Vagina (tissue), 2 donors: Measurements from ENCODE around the gene PARVG. TPM values are rescaled to one million over a fixed set of nuclear protein-coding genes. Genes with fewer than 3 reads are reported as not detected.

Experiments
- DNase-seq, 2 donors: peaks; one replicate each; pipeline ENCODE4 v3.0.0-alpha.2; 2017; ENCODE audit errors: extremely low spot score in 2 of 2
- H3K27ac ChIP-seq: fragments of 200-600 bp; sonication (generic); one replicate; pipeline ENCODE4 v1.5.1; 2019
- H3K27me3 ChIP-seq: fragments of 200-600 bp; sonication (generic); one replicate; pipeline ENCODE4 v1.5.1; 2019
- H3K36me3 ChIP-seq, 2 donors: fragments of 200-600 bp; sonication (generic); one replicate each; pipeline ENCODE4 v1.5.1; 2017 to 2019
- H3K4me1 ChIP-seq: fragments of 200-600 bp; sonication (generic); one replicate; pipeline ENCODE4 v1.5.1; 2019
- H3K4me3 ChIP-seq, 2 donors: fragments of 200-600 bp; sonication (generic); 1 replicate in 1 of 2; 2 replicates in 1 of 2; pipeline ENCODE4 v1.5.1; 2016 to 2019
- H3K9me3 ChIP-seq: fragments of 200-600 bp; sonication (generic); one replicate; pipeline ENCODE4 v1.5.1; 2019
- POLR2A ChIP-seq, 2 donors: fragments of 450-650 bp; IDR thresholded peaks; one replicate each; pipeline ENCODE4 v1.6.1; 2017; ENCODE audit warnings: antibody characterized with exemption in 2 of 2, mild to moderate bottlenecking in 2 of 2, moderate library complexity in 2 of 2
- POLR2AphosphoS5 ChIP-seq, 2 donors: sonication (generic); formaldehyde crosslinking; IDR thresholded peaks; one replicate each; pipeline ENCODE4 v1.9.0; 2017; ENCODE audit warnings: antibody characterized with exemption in 2 of 2, mild to moderate bottlenecking in 2 of 2, low read depth in 1 of 2; ENCODE audit not compliant: insufficient read depth in 1 of 2
- intact Hi-C: fragments of 100-400 bp; cut with DNase I; formaldehyde crosslinking; loops from one replicate; pipeline ENCODE4 v1.15.1; 2023
- total RNA-seq: library from RNA; depleted of rRNA; stranded (reverse); fragments of >200 nt; gene quantifications from one replicate; pipeline ENCODE4 v1.2.3, GENCODE V29; 2016
- TF ChIP-seq, protein P1 (sequence below), 3 experiments: fragments of 450-650 bp in 2 of 3; fragments of 200-600 bp in 1 of 3; sonication (generic) in 1 of 3; IDR thresholded peaks; one replicate each; pipeline ENCODE4 v1.5.1; 2017 to 2019; ENCODE audit warnings: antibody characterized with exemption in 3 of 3, mild to moderate bottlenecking in 2 of 3, moderate library complexity in 2 of 3

Gene PARVG
- total RNA-seq, 1 donor from 2014 or later: 29.5 TPM

DNA sequence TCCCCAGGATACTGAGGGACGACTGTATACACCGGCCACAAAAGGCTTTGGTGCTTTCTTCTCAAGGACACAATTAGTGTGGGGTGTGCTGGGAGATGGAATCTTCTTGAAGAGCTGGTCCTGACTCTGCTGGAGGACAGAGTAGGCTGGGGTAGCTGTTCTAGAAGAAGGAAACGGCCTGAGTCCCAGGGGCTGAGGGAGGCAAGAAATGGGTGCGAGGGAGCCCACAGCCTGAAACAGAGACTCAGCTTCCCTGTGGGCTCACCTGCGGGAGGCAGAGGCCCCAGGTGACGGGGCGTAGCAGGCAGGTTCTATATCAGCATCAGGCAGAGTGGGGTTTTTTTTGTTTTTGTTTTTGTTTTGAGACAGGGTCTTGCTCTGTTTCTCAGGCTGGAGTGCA is 36.6 kb downstream of the PARVG start:
- DNase-seq: peak in 1 of 2 donors; percentile 82
- H3K36me3 ChIP-seq: no peaks in the 10 kb centered on the region
- no peaks in the 10 kb centered on the region for H3K9me3 ChIP-seq
- H3K4me1 ChIP-seq: peaks cover 8% of the 10 kb centered on the region
- no peak overlapping the region for H3K27ac ChIP-seq
- TF ChIP-seq, protein P1, sequence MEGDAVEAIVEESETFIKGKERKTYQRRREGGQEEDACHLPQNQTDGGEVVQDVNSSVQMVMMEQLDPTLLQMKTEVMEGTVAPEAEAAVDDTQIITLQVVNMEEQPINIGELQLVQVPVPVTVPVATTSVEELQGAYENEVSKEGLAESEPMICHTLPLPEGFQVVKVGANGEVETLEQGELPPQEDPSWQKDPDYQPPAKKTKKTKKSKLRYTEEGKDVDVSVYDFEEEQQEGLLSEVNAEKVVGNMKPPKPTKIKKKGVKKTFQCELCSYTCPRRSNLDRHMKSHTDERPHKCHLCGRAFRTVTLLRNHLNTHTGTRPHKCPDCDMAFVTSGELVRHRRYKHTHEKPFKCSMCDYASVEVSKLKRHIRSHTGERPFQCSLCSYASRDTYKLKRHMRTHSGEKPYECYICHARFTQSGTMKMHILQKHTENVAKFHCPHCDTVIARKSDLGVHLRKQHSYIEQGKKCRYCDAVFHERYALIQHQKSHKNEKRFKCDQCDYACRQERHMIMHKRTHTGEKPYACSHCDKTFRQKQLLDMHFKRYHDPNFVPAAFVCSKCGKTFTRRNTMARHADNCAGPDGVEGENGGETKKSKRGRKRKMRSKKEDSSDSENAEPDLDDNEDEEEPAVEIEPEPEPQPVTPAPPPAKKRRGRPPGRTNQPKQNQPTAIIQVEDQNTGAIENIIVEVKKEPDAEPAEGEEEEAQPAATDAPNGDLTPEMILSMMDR (IDR thresholded peaks at IDR 0.05): no peak
- TF ChIP-seq POLR2A (IDR thresholded peaks at IDR 0.05) (no peak), POLR2AphosphoS5 (IDR thresholded peaks at IDR 0.05; ENCODE audit: insufficient read depth in 1 of 2, low read depth in 1 of 2) (no peak)
- H3K27me3 ChIP-seq: no peaks in the 10 kb centered on the region
- no peak overlapping the region for H3K4me3 ChIP-seq
- intact Hi-C loops: no loop called here

DNA sequence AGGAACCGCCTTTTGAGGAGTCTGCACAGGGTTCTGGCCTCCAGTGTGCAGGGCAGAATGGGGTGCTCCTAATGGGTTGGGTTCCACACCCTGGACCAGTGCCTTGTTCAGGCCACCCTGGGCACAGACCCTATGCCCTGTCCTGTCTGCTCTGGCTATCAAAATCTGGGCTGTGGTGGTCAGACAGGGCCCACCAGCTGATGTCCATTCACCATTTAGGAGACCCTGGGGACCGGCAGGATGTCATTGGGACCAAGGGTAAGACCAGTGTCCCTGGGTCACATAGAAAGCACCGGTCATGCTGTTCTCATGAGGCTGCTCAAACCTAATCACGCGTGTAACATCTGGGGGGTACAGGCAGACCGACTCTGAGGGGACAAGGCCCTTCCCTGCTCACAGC is 37.3 kb downstream of the PARVG start:
- H3K27ac ChIP-seq: no peak overlapping the region
- H3K4me3 ChIP-seq: no peak overlapping the region
- H3K9me3 ChIP-seq: no peaks in the 10 kb centered on the region
- peak in 1 of 2 donors; percentile 72 for DNase-seq
- H3K36me3 ChIP-seq: no peaks in the 10 kb centered on the region
- intact Hi-C loops: no loop called here
- TF ChIP-seq POLR2A (IDR thresholded peaks at IDR 0.05) (no peak), POLR2AphosphoS5 (IDR thresholded peaks at IDR 0.05; ENCODE audit: insufficient read depth in 1 of 2, low read depth in 1 of 2) (no peak)
- TF ChIP-seq, protein P1 (IDR thresholded peaks at IDR 0.05): no peak
- peaks cover under 1% of the 10 kb centered on the region for H3K4me1 ChIP-seq
- H3K27me3 ChIP-seq: no peaks in the 10 kb centered on the region

DNA sequence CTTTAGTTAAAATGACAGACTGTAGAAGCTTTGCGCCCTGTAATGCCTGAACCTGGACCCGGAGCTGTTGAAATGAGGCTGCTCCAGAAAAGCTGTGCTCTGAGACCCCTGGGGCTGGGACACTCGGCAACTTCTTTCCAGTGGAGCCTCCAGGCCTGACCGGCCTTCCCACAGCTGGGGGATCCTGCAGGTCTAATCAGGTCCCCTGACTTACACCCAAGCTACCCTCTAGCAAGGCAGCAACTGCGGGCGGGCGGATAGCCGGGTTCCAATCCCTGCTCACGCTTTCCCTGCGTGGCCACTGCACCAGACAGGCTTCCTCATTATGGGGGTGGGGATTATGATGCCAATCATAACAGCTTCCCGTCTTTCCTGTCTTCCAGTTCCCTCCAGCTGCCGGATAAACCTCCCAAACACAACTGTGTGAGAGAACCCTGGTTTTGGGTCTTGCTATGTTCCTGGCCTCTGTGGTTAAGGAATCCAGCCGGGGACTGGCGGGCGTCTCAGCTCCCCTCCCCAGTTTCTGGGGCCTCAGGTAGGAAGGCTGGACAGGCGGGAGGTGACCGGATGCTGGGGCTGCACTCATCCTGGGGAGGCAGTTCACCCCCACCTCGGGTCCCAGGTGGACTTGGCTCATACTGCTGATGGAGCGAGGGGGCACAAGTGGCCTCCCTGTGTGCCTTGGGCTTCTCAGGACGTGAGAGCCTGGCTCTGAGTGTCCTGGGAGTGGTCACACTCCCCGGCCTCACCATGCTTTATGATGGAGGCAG is 38.6 kb downstream of the PARVG start:
- Histone ChIP-seq H3K9me3 (no peaks in the 10 kb centered on the region), H3K4me3 (no peak overlapping the region), H3K36me3 (no peaks in the 10 kb centered on the region), H3K27ac (no peak overlapping the region), H3K4me1 (no peaks in the 10 kb centered on the region), H3K27me3 (no peaks in the 10 kb centered on the region)
- intact Hi-C loops: no loop called here
- TF ChIP-seq, protein P1 (IDR thresholded peaks at IDR 0.05): no peak
- TF ChIP-seq POLR2A (IDR thresholded peaks at IDR 0.05) (no peak), POLR2AphosphoS5 (IDR thresholded peaks at IDR 0.05; ENCODE audit: insufficient read depth in 1 of 2, low read depth in 1 of 2) (no peak)
- peak in 1 of 2 donors; percentile 72 for DNase-seq

DNA sequence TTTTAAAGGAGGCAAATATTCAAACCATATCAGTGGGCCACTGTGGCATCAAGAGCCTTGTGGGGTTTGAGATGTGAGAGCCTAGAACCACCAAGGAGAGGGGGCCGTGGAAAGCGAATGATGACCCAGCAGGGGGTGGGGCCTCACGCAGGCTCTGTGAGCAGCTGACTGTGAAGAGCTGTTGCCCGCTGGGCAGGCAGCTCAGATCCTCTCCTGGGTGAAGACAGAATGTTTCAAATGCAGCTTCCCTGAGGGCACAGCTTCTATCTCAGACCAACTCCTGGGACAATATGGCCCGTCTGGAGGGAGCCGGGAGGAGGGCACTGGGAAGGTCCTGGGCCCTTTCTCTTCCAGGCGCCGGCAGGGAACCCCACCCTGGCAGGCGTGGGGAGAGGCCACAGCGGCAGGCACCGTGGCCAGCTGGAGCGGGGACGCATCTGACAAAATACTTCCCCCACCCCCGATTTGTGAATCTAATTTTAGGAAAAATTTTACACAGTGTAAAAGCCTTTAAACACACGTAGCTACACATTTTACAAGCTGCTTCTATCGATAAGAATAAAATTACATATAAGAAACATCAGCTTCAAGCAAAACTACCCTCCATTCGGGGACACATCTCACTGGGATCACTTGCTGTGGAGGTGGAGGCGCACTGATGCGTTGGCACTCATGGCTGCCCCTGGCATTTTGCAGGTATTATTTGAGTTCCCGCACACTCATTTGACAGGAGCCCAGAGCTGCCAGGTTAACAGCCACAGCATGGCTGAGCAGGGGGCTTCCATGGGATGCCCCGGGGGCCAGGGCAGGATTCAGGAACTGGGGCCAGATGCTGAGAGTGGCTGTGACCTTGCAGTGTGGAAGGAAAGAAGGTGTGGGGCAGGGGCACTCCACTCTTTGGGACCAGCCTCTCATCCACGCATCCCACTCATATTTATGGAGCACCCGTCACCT is 40.3 kb downstream of the PARVG start:
- peak in 1 of 2 donors; percentile 79 for DNase-seq
- Histone ChIP-seq H3K36me3 (no peaks in the 10 kb centered on the region), H3K27ac (no peak overlapping the region), H3K4me3 (no peak overlapping the region), H3K4me1 (no peaks in the 10 kb centered on the region), H3K27me3 (no peaks in the 10 kb centered on the region), H3K9me3 (no peaks in the 10 kb centered on the region)
- no peak for TF ChIP-seq POLR2A (IDR thresholded peaks at IDR 0.05)
- TF ChIP-seq, protein P1 (IDR thresholded peaks at IDR 0.05): no peak
- no peak for TF ChIP-seq POLR2AphosphoS5 (IDR thresholded peaks at IDR 0.05; ENCODE audit: insufficient read depth in 1 of 2, low read depth in 1 of 2)
- intact Hi-C loops: no loop called here
